Measurements from ENCODE around the gene RPN2.

DNA sequence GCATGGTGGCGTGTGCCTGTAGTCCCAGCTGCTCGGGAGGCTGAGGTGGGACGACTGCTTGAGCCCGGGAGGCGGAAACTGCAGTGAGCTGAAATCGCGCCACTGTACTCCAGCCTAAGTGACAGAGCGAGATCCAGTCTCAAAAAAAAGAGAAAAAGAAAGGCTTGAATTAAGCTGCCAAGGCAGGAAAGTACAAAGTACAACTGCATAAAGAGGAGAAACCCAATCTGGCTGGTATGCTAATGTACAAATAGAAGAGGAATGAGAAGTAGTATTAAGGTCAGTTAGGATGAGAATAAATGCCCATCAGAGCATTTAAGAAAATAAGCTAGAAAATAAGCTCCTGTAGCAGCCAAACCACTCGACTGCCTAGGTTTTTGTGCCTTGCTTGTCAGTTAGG, 23.1 kb upstream of the RPN2 start:
- TF ChIP-seq SMC3 (conservative IDR thresholded peaks at IDR 0.05; ENCODE audit: poor library complexity) = no peak
- TF ChIP-seq TAF1 (IDR thresholded peaks at IDR 0.05; ENCODE audit: low read depth) = no peak

Data from neural cell (in vitro differentiated cells).